ENCODE results near the gene DNAH2. TPM values are rescaled to one million over a fixed set of nuclear protein-coding genes. Genes with fewer than 3 reads are reported as not detected.

DNAH2 gene
- total RNA-seq, 2 experiments from 2014 or later = not detected

DNA sequence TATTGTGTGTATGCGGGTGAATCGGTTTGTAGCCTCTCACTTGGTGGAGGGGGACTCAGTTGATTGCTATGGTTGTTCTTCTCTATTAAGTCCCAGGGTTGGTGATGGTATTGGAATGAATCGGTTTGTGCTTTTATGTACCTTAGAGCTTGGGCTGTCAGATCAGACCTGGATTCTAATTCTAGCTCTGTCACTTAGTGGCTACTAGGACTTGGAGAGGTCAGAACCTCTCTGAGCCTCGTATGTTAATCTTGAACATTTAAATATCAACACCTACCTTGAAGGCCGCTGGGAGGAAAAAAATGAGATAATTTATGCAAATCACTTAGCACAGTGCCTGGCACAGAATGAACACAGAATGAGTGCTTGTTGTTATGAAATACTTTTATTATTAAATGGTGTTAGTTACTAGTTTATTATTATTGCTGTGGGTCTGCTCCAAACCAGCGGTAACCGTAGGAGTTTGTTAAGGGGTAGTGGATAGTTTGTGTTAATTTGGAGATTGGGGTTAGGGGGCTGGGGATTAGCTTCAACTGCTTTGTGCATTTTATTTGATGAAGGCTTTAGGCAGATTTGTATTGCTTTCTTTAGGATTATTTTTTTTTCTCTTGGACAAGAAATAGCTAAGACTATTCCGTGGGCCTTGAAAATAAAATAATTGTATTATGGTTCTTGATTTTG, 120.0 kb downstream of the DNAH2 start:
- H3K4me2 ChIP-seq (ENCODE audit: low read length) = peak overlapping the region; percentile 93
- TF ChIP-seq EZH2phosphoT487 (IDR thresholded peaks at IDR 0.05; ENCODE audit: borderline replicate concordance, low read depth, low read length) = no peak
- TF ChIP-seq, protein P1, sequence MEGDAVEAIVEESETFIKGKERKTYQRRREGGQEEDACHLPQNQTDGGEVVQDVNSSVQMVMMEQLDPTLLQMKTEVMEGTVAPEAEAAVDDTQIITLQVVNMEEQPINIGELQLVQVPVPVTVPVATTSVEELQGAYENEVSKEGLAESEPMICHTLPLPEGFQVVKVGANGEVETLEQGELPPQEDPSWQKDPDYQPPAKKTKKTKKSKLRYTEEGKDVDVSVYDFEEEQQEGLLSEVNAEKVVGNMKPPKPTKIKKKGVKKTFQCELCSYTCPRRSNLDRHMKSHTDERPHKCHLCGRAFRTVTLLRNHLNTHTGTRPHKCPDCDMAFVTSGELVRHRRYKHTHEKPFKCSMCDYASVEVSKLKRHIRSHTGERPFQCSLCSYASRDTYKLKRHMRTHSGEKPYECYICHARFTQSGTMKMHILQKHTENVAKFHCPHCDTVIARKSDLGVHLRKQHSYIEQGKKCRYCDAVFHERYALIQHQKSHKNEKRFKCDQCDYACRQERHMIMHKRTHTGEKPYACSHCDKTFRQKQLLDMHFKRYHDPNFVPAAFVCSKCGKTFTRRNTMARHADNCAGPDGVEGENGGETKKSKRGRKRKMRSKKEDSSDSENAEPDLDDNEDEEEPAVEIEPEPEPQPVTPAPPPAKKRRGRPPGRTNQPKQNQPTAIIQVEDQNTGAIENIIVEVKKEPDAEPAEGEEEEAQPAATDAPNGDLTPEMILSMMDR (conservative IDR thresholded peaks at IDR 0.05; ENCODE audit: low read length) = no peak
- H3K79me2 ChIP-seq (ENCODE audit: insufficient read depth, low read depth, low read length) = peaks cover 40% of the 10 kb centered on the region; the same call in 1 of the 2 replicates
- H3K27ac ChIP-seq (ENCODE audit: low read depth, low read length, poor library complexity, severe bottlenecking) = peak overlapping the region; percentile 91
- CTCF ChIA-PET (ENCODE audit: unreplicated experiment) = interaction anchor here (0.9 kb wide), 1 partner anchor 20 kb away, joined by 3 read pairs; the partner anchor contains the start of gene NAA38
- intact Hi-C loops (cut with micrococcal nuclease; ENCODE audit: unreplicated experiment) = loop anchor here (1.0 to 10.0 kb wide), 6 partner anchors 49 to 585 kb away; partner anchors contain the start of genes CTDNEP1, ELP5, HES7 and PER1
- POLR2A ChIA-PET = interaction anchor here (0.6 to 3.0 kb wide), 7 partner anchors 10 to 343 kb away, joined by 3 to 10 read pairs (median 3); partner anchors contain the start of genes NAA38 and TP53
- H3K4me1 ChIP-seq (ENCODE audit: insufficient read depth, low read length, poor library complexity, severe bottlenecking) = peaks cover 51% of the 10 kb centered on the region
- no peaks in the 10 kb centered on the region for H3K9me2 ChIP-seq (ENCODE audit: insufficient read depth, low read length)
- DNase-seq (ENCODE audit: low spot score) = peak; percentile 73
- no TSS peak for BruUV-seq (replicated peaks)
- peaks cover 13% of the 10 kb centered on the region; the same call in 1 of the 2 replicates for H4K20me1 ChIP-seq (ENCODE audit: insufficient read depth, low read length)
- peaks cover 12% of the 10 kb centered on the region; the same call in 1 of the 2 replicates for H3K36me3 ChIP-seq (ENCODE audit: insufficient read depth, low read length)
- H3K9me3 ChIP-seq (ENCODE audit: low read length) = no peaks in the 10 kb centered on the region
- peak overlapping the region; percentile 22; the same call in 1 of the 2 replicates for H2AFZ ChIP-seq (ENCODE audit: low read length)
- H3K4me3 ChIP-seq (ENCODE audit: low read depth, low read length, poor library complexity, severe bottlenecking) = peak overlapping the region; percentile 78

DNA sequence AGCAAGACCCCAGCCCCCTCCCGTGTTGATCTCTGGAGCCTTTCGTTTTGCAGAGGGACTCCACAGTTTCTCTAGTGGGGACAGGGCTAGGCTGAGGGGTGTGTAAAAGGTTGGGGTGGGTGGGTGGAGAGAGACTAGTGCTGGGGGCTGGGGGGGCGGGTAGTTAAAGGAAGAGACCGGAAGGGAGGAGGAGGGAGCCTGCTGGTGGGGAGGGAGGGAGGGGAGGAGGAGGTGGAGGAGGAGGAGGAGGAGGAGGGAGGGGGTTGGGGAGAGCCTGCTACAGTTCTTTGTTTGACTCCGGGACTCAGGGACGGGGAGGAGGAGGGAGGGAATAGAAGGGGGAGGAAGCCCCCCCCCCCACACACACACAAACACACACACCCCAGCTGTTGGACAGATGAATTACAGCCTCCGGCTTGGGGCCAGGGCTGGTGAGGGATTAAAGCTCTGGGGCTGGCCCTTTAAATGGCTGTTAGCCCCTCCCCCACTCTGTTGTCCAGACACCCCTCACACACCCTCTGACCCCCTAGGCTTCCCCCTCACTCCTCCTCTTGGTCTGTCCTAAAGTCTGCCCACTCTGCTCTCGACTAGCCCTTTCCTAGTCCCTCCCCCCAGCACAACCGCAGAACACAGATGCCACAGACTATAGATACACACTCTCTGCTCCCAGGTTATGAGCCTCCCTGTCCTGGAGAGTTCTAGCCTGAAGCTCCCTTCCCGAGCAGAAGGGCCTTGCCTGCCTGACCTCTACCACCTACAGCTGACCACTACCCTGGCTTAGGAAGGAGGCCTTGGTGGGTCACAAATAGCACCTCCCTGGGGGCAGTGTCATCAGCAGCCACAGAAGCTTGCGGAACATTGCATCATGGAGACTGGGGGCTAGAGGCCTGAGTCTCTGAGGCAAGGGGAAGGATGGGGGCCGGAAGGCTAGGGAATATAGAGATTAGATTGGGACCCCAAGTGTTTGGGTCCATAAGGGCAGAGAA, 120.8 kb downstream of the DNAH2 start:
- intact Hi-C loops (cut with micrococcal nuclease; ENCODE audit: unreplicated experiment) = loop anchor here (1.0 to 10.0 kb wide), 6 partner anchors 48 to 586 kb away; partner anchors contain the start of genes CTDNEP1, ELP5, HES7 and PER1
- Histone ChIP-seq H2AFZ (ENCODE audit: low read length) (no peak overlapping the region), H3K36me3 (ENCODE audit: insufficient read depth, low read length) (peaks cover 12% of the 10 kb centered on the region; the same call in 1 of the 2 replicates), H3K27ac (ENCODE audit: low read depth, low read length, poor library complexity, severe bottlenecking) (peak overlapping the region; percentile 92), H4K20me1 (ENCODE audit: insufficient read depth, low read length) (peaks cover 13% of the 10 kb centered on the region; the same call in 1 of the 2 replicates), H3K4me3 (ENCODE audit: low read depth, low read length, poor library complexity, severe bottlenecking) (peak overlapping the region; percentile 79), H3K9me2 (ENCODE audit: insufficient read depth, low read length) (no peaks in the 10 kb centered on the region), H3K4me2 (ENCODE audit: low read length) (peak overlapping the region; percentile 95), H3K79me2 (ENCODE audit: insufficient read depth, low read depth, low read length) (peaks cover 40% of the 10 kb centered on the region; the same call in 1 of the 2 replicates), H3K4me1 (ENCODE audit: insufficient read depth, low read length, poor library complexity, severe bottlenecking) (peaks cover 42% of the 10 kb centered on the region), H3K9me3 (ENCODE audit: low read length) (no peaks in the 10 kb centered on the region)
- ChIA-PET CTCF (ENCODE audit: unreplicated experiment) (no interaction called here), POLR2A (interaction anchor here (0.6 to 3.0 kb wide), 4 partner anchors 12 to 342 kb away, joined by 3 to 10 read pairs (median 4); partner anchors contain the start of genes NAA38 and TP53)
- DNase-seq (ENCODE audit: low spot score) = peak; percentile 91
- TSS peak; percentile 63 for BruUV-seq (replicated peaks)
- TF ChIP-seq, protein P1 (conservative IDR thresholded peaks at IDR 0.05; ENCODE audit: low read length) = no peak
- TF ChIP-seq EZH2phosphoT487 (IDR thresholded peaks at IDR 0.05; ENCODE audit: borderline replicate concordance, low read depth, low read length) = no peak
